HS-5 (cell line): ENCODE data around the gene MBTD1.
"Not testable (repeated sequence)": the region's sequence is repeated elsewhere in the genome, so short reads cannot be mapped to it uniquely, and the experiment has no call there.

Experiments used
- DNase-seq: peaks from one replicate; pipeline ENCODE4 v3.0.0-alpha.2; 2012; ENCODE audit warnings: low read depth

The MBTD1 gene

DNA sequence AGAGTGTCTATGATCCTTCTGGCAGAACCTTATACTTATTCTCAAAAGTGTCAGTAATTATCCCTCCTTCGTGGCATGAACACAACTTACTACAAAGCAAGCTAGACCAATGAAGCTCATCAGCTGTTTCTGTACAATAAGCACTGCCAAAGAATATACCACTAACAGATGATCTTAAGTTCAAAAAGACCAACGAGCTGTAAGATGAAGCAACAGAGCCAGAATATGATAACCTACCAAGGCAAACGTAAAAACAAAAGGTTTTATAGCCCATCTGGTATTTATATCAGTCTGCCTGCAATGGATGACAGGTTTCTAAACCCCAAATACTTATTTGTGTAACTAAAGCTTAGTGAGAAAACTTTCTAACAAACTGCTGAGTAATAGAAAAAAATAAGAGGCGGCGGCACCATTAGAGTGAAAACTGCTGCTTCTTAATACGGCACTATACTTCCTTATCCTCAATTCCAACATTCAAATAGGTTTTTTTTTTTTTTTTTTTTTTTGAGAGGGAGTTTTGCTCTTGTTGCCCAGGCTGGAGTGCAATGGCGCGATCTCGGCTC, 71.5 kb downstream of the MBTD1 start:
- DNase-seq = no peak

DNA sequence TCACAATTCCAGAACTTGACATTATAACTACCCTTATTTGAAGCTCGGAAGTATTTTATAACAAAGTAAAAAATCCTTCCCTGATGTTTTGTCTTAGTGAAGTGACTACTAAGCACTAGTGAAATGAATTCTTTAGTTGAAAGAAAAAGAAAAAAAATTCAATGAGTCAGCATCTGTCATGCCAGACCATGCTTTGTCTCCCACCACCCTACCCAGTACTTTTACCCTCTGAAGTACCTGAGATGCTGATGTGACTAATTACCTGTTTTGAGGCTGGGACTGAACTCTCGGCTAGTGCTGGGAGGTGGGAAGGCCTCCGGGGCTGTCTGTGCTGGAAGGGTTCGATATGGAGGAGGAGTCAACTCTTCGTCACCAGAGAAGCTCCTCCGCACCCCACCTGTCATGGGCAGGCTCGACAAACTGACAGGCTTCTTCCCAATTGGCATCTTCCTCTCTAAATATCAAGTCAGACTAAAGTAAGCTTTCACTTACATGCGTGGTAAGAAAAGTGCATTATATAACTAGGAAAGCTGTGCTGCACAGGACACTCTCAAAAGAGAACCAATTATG, 74.0 kb downstream of the MBTD1 start:
- DNase-seq = no peak

DNA sequence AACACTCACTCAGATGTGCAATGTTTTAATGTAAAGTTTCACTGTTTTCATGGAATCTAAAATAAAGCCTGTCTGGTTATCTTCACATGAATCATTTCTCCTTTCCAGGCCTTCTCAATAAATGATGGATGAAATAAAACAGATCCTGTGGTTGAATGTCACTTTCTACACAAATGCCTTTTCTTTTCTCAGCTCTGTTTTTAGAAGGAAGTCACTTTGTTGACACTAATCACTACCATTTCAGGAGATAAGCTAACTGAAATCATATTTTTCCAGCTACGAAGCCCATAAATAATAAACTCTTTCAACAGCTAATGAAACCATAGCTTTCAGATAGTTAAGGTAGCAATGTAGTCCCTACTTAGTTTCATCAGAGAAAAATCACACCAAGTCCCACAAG, 75.7 kb downstream of the MBTD1 start:
- no peak for DNase-seq

DNA sequence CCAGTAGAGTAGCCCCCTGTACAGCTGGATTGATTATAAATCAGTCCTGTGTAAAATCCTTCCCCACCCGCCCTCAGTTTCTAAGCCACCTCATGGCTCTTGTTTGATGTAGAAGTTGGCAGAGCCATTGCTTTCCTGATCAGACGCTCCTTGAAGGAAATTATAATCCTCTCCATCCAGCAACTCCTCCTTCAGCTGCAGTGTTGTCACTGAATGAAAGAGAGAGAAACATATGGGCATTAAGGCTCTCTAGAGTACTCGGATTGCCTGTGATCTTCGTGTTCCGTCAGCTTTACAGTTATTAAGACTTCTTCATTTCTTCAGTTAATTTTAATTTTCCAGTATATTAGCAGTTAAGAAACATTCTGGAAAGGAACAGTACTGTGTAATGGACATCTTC, 79.4 kb downstream of the MBTD1 start:
- no peak for DNase-seq

DNA sequence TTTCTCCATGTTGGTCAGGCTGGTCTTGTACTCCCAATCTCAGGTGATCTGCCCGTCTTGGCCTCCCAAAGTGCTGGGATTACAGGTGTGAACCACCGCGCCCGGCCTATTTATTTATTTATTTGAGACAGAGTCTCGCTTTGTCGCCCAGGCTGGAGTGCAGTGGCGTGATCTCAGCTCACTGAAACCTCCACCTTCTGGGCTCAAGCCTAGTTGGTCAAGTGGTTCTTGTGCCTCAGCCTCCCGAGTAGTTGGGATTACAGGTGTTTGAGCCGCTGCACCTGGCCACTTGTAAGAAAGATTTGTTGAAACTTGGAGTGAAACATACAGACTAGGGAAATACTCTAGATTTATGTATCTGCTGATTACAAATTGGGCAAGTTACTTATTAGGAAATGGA, 87.8 kb downstream of the MBTD1 start:
- DNase-seq = not testable (repeated sequence)

DNA sequence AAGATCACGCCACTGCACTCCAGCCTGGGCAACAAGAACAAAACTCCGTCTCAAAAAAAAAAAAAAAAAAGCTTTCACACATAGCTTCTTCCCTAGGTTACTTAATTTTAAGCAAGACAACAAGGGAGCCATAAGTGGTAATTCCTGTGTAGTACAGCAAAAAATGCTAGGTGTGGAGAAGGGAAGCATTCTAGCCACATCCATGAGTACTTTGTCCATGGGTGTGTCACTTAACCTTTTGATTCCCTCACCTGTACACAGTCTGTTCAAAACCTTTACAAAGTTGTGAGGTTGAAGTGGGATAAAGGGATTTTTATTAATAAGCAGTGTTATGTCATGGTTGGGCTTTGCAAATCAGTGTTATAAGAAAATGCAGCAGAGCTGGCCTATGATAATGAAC, 89.1 kb downstream of the MBTD1 start:
- DNase-seq = no peak

DNA sequence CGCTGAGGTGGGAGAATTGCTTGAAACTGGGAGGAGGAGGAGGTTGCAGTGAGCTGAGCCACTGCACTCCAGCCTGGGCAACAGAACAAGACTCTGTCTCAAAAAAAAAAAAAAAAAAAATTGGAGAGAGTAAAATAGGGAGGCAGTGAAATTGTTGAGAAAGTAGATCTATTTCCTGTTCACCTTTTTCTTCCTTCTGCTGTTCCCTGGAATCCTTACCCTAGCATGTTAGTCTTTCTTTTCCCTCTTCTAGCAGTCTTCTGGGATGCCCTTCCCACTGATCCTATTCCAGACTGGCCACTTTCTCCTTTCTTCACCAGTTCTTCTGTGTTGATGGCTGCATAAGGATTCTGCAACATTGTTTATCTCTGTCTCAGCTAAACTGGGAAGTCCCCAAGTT, 90.5 kb downstream of the MBTD1 start:
- no peak for DNase-seq

DNA sequence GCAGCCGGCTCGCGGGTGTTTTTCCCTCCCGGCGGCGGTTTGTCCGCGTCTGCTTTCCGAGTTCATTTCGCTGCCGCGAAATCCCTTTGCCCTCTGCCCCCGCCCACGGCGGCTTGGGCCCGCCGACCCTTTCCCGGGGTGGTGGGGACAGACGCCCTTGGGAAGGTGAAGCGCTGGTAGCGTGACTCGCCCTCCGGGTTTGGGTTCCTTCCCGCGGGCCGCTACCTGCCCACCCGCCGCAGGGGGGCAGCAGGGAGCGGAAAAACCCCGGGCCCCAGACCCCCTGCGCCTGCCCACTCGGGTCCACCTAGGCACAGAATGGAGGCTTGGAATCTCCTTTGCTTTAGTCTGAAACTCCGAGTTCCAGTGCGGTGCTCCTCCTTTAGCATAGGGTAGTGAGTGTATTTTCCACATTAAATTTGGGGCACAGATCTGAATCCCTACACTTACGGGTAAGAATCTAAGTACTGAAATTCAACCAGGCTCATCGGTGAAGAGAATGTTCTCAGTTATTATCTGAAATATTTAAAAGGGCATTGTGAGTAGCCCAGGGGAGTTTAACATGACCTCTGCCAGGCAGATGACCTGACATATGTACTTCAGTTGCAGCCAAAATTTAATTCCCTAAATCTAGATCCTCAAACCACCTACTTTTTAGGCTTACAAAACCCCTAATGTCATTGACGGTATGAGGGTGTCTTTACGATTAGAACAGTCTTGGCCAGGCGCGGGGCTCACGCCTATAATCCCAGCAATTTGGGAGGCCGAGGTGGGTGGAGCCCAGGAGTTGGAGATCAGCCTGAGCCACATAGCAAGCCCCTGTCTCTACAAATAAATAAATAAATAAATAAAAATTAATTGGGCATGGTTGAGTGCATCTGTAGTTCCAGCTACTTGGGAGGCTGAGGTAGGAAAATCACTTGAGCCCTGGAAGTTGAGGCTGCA, 92.6 kb downstream of the MBTD1 start:
- DNase-seq = no peak

DNA sequence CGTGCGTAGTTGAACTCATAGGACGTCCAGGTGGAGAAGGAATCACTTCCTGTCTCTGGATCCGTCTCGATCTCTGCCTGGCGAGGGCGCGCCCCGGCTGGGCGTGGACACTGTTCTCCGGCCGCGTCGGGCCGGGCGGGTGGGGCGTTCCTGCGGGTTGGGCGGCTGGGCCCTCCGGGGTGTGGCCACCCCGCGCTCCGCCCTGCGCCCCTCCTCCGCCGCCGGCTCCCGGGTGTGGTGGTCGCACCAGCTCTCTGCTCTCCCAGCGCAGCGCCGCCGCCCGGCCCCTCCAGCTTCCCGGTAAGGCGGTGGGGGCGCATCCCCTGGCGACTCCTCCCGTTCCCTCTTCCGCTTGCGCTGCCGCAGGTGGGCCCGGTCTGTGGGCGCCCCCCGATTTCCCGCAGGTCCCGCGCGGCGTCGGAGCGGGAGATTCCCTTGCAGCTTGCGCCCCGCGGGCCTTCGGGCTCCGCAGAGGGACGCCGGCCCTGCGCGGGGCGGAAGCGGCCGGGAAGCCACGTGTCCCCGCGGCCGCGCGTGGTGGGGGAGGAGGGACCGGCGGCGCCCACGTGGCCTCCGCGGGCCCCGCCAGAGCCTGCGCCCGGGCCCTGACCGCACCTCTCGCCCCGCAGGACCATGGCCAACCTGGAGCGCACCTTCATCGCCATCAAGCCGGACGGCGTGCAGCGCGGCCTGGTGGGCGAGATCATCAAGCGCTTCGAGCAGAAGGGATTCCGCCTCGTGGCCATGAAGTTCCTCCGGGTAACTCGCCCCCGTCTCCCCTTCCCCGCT, 93.5 kb downstream of the MBTD1 start, which contains the start of gene NME2:
TSS of gene NME2 (plus strand) at position 214 of the 789 bp plus-strand sequence. CDS start at position 634, 420 bp downstream.
- DNase-seq = peak; percentile 52

DNA sequence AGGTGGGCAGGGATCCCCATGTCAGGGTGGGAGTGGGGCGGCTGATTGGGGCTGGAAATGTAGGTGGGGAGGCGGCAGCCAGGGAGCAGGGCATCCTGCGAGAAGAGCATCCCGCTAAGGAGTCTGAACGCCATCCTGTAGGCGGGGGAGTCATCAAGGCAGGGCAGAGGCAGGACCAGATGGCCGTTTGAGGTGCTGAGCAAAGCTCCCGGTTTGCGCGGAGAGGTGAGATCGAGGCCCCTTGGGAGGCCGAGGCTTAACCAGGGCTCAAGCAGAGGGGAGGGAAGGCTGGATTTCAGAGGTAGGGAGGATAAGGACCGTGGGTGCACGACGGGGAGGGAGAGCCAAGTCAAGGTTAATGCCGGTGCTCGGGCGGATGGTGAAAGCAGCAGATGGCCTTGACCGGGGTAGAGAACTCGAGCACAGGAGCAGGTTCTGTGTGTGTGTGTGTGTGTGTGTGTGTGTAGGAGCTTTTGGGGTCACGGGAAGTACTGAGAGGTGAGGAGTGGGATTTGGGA, 94.1 kb downstream of the MBTD1 start:
- DNase-seq = peak; percentile 13

DNA sequence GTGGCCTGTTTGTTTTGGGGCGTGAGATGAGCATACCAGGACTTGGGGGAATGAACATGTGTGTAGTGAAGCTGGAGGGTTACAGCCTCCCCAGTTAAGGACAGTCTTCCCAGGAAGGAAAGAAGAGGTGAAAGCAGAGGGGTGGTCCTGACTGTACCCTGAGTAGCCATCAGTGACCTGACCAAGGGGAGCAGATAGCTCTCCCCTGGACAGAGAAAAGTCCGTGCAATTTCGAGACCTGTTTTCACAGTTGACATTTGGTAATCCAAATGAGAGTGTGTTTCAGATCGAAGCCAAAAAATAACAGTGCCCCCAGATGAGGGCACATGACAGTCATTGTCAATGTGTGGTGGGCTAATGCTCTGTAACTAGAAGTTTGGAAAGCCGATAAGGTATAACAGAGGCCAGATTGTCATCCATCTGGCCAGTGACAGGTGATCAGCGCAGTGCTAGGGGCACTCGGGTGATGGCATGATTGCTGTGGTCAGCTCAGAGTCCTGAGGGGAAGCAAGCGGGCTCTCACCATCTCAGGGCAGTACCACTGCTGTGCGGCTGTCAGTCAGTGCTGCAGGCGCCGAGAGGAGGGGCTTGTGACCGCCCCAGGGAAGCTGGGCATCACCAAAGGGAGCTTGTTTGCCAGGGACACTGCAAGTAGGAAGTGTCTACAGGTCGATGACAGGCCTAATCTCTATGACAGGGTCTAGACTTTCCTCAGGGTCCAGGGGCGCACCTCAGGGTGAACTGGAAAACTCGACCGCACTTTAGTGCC, 94.8 kb downstream of the MBTD1 start:
- no peak for DNase-seq

DNA sequence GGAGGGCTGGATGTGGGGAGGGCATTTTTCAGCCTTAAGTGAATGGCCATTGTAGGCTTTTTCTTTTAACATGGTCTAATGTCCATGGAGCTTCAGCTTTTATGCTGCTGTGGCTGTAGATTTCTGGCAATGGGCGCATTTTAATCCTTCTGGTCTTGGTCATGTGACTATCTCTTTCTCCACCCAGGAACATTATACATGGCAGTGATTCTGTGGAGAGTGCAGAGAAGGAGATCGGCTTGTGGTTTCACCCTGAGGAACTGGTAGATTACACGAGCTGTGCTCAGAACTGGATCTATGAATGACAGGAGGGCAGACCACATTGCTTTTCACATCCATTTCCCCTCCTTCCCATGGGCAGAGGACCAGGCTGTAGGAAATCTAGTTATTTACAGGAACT, 98.3 kb downstream of the MBTD1 start:
- DNase-seq = no peak

DNA sequence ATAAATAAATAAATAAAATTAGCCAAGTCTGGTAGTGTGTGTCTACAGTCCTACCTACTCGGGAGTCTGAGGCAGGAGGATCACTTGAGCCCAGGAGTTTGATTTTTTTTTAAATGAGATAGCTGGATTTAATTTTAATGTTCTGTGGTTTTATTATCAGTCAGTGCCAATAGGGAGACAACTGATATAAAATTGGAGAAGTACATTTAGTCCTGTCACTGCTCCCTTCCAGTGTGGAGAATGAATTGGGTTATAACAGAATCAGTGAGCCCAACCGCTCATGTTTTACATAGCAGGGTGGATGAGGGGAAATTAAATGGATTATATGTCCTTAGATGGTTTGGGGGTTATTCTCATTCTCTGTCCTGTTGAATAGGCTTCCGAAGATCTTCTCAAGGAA, 100.2 kb downstream of the MBTD1 start:
- no peak for DNase-seq

DNA sequence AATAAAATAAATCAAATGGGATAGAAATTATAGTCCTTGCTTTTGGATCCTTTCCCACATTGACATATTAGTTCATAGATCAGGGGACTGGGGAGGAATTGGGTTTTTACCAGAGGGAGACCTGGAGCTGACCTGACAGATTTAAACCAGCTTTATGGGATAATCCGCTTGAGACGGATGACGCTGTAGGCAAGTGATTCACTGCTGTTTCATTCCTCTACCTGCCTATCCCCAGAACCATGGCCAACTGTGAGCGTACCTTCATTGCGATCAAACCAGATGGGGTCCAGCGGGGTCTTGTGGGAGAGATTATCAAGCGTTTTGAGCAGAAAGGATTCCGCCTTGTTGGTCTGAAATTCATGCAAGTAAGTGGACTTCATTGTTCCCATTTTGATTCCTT, 104.4 kb downstream of the MBTD1 start:
- DNase-seq = no peak

DNA sequence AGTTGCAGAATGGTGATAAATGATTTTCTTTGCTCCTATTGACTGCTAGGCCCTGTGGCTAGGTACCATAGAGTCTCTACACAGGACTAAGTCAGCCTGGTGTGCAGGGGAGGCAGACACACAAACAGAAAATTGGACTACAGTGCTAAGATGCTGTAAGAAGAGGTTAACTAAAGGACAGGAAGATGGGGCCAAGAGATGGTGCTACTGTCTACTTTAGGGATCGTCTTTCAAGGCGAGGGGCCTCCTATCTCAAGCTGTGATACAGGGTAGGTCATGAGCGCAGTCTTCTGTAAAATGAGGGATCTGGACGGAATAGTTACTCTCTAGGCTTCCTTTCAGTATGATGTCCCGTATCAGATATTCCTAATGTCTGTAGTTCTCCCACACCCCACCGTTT, 105.7 kb downstream of the MBTD1 start:
- DNase-seq = no peak

DNA sequence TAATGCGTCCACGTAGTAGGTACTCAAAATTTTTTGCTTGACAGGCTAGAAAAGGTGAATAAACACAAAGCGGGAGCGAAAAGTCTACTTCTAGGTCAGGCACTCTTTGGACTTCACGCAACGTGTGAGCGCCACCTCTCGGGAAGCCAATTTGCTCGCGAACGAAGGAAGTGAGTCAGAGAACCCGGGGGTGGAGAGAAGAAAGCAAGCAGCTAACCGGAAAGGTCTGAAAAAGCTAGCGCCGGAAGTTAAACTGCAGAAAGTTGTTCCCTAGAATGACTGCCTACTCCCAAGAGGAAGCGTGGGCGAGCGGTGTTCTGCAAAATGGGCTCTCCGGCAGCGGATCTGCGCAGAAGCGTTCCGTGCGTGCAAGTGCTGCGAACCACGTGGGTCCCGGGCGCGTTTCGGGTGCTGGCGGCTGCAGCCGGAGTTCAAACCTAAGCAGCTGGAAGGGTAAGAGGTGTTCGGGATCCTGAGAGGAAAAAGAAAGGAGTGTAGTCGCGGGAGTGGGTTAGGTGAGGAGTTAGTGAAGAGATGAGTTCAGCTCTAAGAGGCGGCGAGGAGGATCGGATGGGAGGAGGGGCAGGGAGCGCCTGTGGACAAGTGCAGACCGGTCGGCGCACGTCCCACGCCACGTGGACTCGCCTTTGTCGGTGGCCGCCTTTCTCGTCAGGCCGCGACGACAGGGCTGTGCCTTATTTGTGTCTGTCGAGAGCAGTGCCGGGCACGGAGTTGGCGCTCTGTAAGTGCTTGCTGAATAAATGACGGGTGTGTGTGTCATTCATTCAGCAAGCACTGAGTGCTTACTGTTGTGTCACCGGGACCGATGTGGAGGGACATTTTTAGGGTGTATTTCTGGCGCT, 106.4 kb downstream of the MBTD1 start, which contains the start of gene NME1:
TSS of gene NME1 (plus strand) at position 350 of the 863 bp plus-strand sequence. CDS start 2,096 bp downstream, outside the sequence.
- peak; percentile 94 for DNase-seq

DNA sequence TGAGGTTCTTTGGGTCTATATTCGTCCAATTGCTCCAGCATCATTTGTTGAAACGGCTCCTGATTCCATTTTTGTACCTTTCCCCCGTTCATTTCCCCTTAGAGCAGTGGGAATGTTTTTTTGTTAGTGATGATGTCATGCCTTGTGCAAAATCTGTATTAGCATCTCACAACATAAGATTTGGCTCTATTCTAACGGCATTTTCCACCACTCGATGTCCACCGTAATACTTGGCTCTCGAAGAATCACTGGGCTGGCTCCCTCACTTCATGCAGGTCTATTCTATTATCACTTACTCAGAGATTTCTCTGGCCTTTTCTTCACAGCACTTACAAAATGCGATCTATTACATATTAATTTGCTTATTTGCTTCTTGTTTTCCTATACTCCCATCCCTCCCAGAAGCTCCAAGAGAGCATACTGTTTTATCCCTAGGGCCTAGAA, 107.1 kb downstream of the MBTD1 start:
- no peak for DNase-seq

DNA sequence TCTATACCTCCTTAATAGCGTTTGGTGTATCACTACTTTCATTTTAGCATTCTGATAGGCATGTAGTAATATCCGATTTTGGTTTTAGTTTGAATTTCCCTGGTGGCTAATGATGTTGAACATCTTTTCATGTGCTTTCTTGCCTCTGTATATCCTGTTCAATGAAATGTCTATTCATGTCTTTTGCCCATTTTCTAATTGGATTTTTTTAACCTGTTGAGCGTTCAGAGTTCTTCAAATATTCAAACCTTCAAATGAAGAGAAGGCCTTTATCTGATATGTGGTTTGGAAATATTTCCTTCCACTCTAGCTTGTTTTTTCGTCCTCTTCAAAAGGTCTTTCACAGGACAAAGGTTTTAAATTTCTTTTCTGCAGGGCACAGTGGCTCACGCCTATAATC, 108.9 kb downstream of the MBTD1 start:
- DNase-seq = no peak

DNA sequence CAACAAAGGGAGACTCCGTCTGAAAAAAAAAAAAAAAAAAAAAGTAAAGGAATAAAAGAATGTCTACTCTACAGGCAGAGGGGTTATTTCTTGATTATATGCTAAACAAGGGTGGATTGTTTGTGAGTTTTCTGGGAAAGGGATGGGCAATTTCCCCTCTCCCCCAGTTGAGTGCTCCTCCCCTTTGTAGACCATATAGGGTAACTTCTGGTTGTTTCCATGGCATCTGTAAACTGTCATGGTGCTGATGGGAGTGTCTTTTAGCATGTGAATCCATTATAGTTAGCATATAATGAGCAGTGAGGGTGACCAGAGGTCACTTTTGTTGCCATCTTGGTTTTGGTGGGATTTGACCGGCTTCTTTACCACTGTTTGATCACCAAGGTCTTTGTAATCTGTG, 110.7 kb downstream of the MBTD1 start:
- DNase-seq = no peak

DNA sequence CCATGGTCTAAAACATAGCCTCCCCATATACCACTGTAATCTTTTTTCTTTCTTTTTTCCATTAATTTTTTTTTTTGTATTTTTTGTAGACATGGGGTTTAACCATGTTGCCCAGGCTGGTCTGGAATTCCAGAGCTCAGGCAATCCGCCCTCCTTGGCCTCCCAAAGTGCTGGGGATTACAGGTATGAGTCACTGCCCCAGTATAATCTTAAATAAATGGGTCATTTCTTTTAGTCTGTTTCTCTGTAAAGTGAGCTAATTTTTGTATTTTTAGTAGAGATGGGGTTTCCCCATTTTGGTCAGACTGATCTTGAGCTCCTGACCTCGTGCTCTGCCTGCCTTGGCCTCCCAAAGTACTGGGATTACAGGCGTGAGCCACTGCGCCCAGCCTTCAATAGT, 112.2 kb downstream of the MBTD1 start:
- no peak for DNase-seq
